Aorta (tissue), 5 donors: Measurements from ENCODE around the gene UTP3. TPM values are rescaled to one million over a fixed set of nuclear protein-coding genes. Genes with fewer than 3 reads are reported as not detected.
A peak's percentile ranks its signal among the peaks of the same experiment; 100 is the strongest.
"Not testable (repeated sequence)": the region's sequence is repeated elsewhere in the genome, so short reads cannot be mapped to it uniquely, and the experiment has no call there.

Experiments
- ATAC-seq: fragments of 200-7000 bp; cut with Tn5 transposase; one replicate; pipeline ENCODE4 v1.9.1; 2022; ENCODE audit warnings: moderate library complexity; ENCODE audit not compliant: low FRiP score
- DNase-seq, 2 donors: peaks; one replicate each; pipeline ENCODE4 v3.0.0-alpha.2; 2020
- H3K27ac ChIP-seq, 2 donors: one replicate each; pipeline ENCODE4 v1.5.1; 2013; ENCODE audit warnings: low read length in 2 of 2, mild to moderate bottlenecking in 2 of 2, moderate library complexity in 2 of 2, control low read depth in 1 of 2, inconsistent platforms in 1 of 2, low read depth in 1 of 2
- H3K27me3 ChIP-seq, 2 donors: one replicate each; pipeline ENCODE4 v1.6.1; 2013; ENCODE audit warnings: control low read depth in 1 of 2, low read length in 1 of 2, mild to moderate bottlenecking in 1 of 2, moderate library complexity in 1 of 2; ENCODE audit not compliant: insufficient read depth in 2 of 2, control insufficient read depth in 1 of 2
- H3K36me3 ChIP-seq, 2 donors: one replicate each; pipeline ENCODE4 v1.6.1; 2013; ENCODE audit warnings: control low read depth in 1 of 2, low read length in 1 of 2, mild to moderate bottlenecking in 1 of 2; ENCODE audit not compliant: insufficient read depth in 2 of 2, control insufficient read depth in 1 of 2
- H3K4me1 ChIP-seq, 2 donors: one replicate each; pipeline ENCODE4 v1.6.1; 2013; ENCODE audit warnings: low read length in 2 of 2, control low read depth in 1 of 2, mild to moderate bottlenecking in 1 of 2, moderate library complexity in 1 of 2; ENCODE audit not compliant: insufficient read depth in 2 of 2, control insufficient read depth in 1 of 2
- H3K4me3 ChIP-seq, 2 donors: one replicate each; pipeline ENCODE4 v1.5.1; 2013; ENCODE audit warnings: low read length in 2 of 2, control low read depth in 1 of 2, mild to moderate bottlenecking in 1 of 2
- H3K9me3 ChIP-seq: one replicate; pipeline ENCODE4 v1.6.1; 2013; ENCODE audit warnings: mild to moderate bottlenecking, low read length; ENCODE audit not compliant: control insufficient read depth
- WGBS, 2 donors: extraction: QIAGEN DNeasy Blood & Tissue Kit; methylation state at CpG; one replicate each; pipeline ENCODE4 v1.1.7; 2013; 5-methylcytosine and 5-hydroxymethylcytosine counted together
- intact Hi-C, 2 donors: fragments of 100-400 bp; cut with DNase I; formaldehyde crosslinking; loops; one replicate each; pipeline versions ENCODE4 v1.14.2 to v1.15.0; 2022
- polyA plus RNA-seq, 2 donors: library from polyadenylated mRNA; stranded (reverse); fragments of 200-250 nt; gene quantifications; one replicate each; pipeline ENCODE4 v1.2.3, GENCODE V29; 2013
- total RNA-seq, 2 donors: library from RNA; stranded (reverse); fragmentation: NEBNext Ultra II Directional; extraction: Animal tissue kit (Norgen Biotek cat#: 25700); gene quantifications; one replicate each; pipeline ENCODE4 v1.2.1, GENCODE V29; 2021
- donor health status: healthy with polysubstance abuse.
- donor health status: Bipolar disorder and iron deficiency.
- donor health status: DM: no; HTN: no; CAD: no.
- donor health status: DM: no; HTN: no; CAD: no.
- donor health status: DM: yes; HTN: yes; CAD: no.

Gene UTP3
- total and polyA plus RNA-seq, 4 donors, result 17.6 to 25.0 (median 22.5) TPM

- intact Hi-C loops, result no loop called here
- no peaks in the 10 kb centered on the region for H3K27me3 ChIP-seq
- no peak for ATAC-seq
- 87 to 91% methylated on average over 6 of the region's 6 CpGs for WGBS, 2 donors
- H3K4me1 ChIP-seq, result no peaks in the 10 kb centered on the region
- H3K36me3 ChIP-seq, result no peaks in the 10 kb centered on the region
- H3K4me3 ChIP-seq, result no peak overlapping the region
- H3K27ac ChIP-seq, result no peak overlapping the region
- H3K9me3 ChIP-seq, result no peaks in the 10 kb centered on the region
- no peak for DNase-seq
Measured at GRCh38 chr4:70715097-70715496, 26.8 kb downstream of the UTP3 start.

GRCh38 chr4:70718811-70719604, 30.7 kb downstream of the UTP3 start:
- no peaks in the 10 kb centered on the region for H3K9me3 ChIP-seq
- H3K4me1 ChIP-seq, result no peaks in the 10 kb centered on the region
- intact Hi-C loops, result no loop called here
- no peak overlapping the region for H3K4me3 ChIP-seq
- DNase-seq, result no peak
- no peaks in the 10 kb centered on the region for H3K36me3 ChIP-seq
- WGBS, 2 donors, result 54 to 56% methylated on average over 13 of the region's 13 CpGs
- no peak for ATAC-seq
- no peak overlapping the region for H3K27ac ChIP-seq
- no peaks in the 10 kb centered on the region for H3K27me3 ChIP-seq

- no peaks in the 10 kb centered on the region for H3K27me3 ChIP-seq
- H3K27ac ChIP-seq, result peak within 1 kb of the TSS in 1 of 2 donors; percentile 48
- ATAC-seq (peak; percentile 86), DNase-seq (no peak)
- H3K36me3 ChIP-seq, result no peaks in the 10 kb centered on the region
- no peaks in the 10 kb centered on the region for H3K4me1 ChIP-seq
- intact Hi-C loops, result no loop called here
- peak within 1 kb of the TSS; percentile 33 to 76 for H3K4me3 ChIP-seq
- H3K9me3 ChIP-seq, result no peaks in the 10 kb centered on the region
- WGBS, 2 donors, result 15 to 31% methylated on average over 3 of the region's 3 CpGs
Measured at GRCh38 chr4:70721747-70722146, 33.4 kb downstream of the UTP3 start, which contains the start of gene RUFY3. Gene RUFY3 (plus strand): TSS chr4:70721964. CDS start chr4:70722574, 610 bp downstream.

GRCh38 chr4:70722199-70722791, 34.0 kb downstream of the UTP3 start:
- no peak for ATAC-seq
- intact Hi-C loops, result no loop called here
- Histone ChIP-seq H3K27ac (no peak overlapping the region), H3K36me3 (no peaks in the 10 kb centered on the region), H3K4me1 (no peaks in the 10 kb centered on the region), H3K4me3 (peak overlapping the region; percentile 33 to 76), H3K9me3 (no peaks in the 10 kb centered on the region), H3K27me3 (no peaks in the 10 kb centered on the region)
- 43 to 52% methylated on average over 7 of the region's 7 CpGs for WGBS, 2 donors
- DNase-seq, result no peak

GRCh38 chr4:70724463-70724862, 36.1 kb downstream of the UTP3 start:
- Histone ChIP-seq H3K4me3 (no peak overlapping the region), H3K27me3 (no peaks in the 10 kb centered on the region), H3K27ac (no peak overlapping the region), H3K4me1 (no peaks in the 10 kb centered on the region), H3K9me3 (no peaks in the 10 kb centered on the region), H3K36me3 (no peaks in the 10 kb centered on the region)
- intact Hi-C loops, result no loop called here
- WGBS, 2 donors, result 95 to 98% methylated on average over 3 of the region's 3 CpGs
- DNase-seq, result no peak
- ATAC-seq, result no peak

- 74 to 85% methylated on average over 1 of the region's 1 CpG for WGBS, 2 donors
- ATAC-seq (no peak), DNase-seq (no peak)
- H3K4me1 ChIP-seq, result no peaks in the 10 kb centered on the region
- H3K4me3 ChIP-seq, result no peak overlapping the region
- no peaks in the 10 kb centered on the region for H3K27me3 ChIP-seq
- intact Hi-C loops, result no loop called here
- H3K9me3 ChIP-seq, result no peaks in the 10 kb centered on the region
- H3K36me3 ChIP-seq, result no peaks in the 10 kb centered on the region
- no peak overlapping the region for H3K27ac ChIP-seq
Measured at GRCh38 chr4:70725633-70726032, 37.3 kb downstream of the UTP3 start.

GRCh38 chr4:70726515-70726914, 38.2 kb downstream of the UTP3 start:
- WGBS, 2 donors, result 96 to 97% methylated on average over 11 of the region's 11 CpGs
- H3K4me1 ChIP-seq, ATAC-seq, H3K27ac ChIP-seq, DNase-seq, intact Hi-C loops, H3K4me3 ChIP-seq, H3K9me3 ChIP-seq, H3K27me3 ChIP-seq, H3K36me3 ChIP-seq: not testable (repeated sequence)

- intact Hi-C loops, result no loop called here
- 85 to 86% methylated on average over 11 of the region's 11 CpGs for WGBS, 2 donors
- no peak for ATAC-seq
Measured at GRCh38 chr4:70728091-70728490, 39.8 kb downstream of the UTP3 start.

GRCh38 chr4:70732878-70733277, 44.5 kb downstream of the UTP3 start:
- intact Hi-C loops, H3K36me3 ChIP-seq, H3K4me1 ChIP-seq, H3K27ac ChIP-seq, ATAC-seq, DNase-seq, H3K9me3 ChIP-seq, H3K4me3 ChIP-seq, H3K27me3 ChIP-seq: not testable (repeated sequence)
- 95% methylated on average over 9 of the region's 9 CpGs for WGBS, 2 donors

More at GRCh38 chr4:70728091-70728490, 39.8 kb downstream of the UTP3 start:
- Histone ChIP-seq H3K27ac (no peak overlapping the region), H3K4me1 (no peaks in the 10 kb centered on the region), H3K27me3 (no peaks in the 10 kb centered on the region), H3K9me3 (no peaks in the 10 kb centered on the region), H3K4me3 (no peak overlapping the region), H3K36me3 (no peaks in the 10 kb centered on the region)
- no peak for DNase-seq
